HL-60/S4 treated with phorbol 12-myristate 13-acetate at 8.2 ng/mL for 4 days and 3 days (cell line): Measurements from ENCODE around the gene LYPD6.
"Not testable (repeated sequence)": the region's sequence is repeated elsewhere in the genome, so short reads cannot be mapped to it uniquely, and the experiment has no call there.

Experiments
- in situ Hi-C: fragments of 300-500 bp; cut with MboI; formaldehyde crosslinking; loops from 2 replicates; pipeline ENCODE4 v1.15.0; 2022; ENCODE audit warnings: low sequenced_read_pairs

LYPD6 gene

DNA sequence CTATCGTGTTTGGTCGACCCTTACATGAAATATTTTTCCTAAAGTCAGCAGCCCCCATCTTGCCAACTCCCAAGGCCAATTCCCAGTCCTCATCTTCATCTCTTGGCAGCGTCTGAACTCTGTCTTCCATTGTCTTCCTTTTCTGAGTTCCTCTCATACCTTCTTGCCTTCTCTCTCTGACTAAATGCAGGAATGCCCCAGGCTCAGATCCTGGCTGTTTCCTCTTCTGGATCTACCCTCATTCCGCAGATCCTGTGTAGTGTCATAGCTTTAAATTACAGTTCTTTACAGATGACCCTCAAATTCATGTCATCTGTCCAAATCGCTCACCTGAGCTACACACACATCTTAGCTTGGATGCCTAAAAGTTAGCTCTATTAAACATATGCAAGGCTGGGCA is 162.5 kb downstream of the LYPD6 start:
- in situ Hi-C loops = no loop called here

DNA sequence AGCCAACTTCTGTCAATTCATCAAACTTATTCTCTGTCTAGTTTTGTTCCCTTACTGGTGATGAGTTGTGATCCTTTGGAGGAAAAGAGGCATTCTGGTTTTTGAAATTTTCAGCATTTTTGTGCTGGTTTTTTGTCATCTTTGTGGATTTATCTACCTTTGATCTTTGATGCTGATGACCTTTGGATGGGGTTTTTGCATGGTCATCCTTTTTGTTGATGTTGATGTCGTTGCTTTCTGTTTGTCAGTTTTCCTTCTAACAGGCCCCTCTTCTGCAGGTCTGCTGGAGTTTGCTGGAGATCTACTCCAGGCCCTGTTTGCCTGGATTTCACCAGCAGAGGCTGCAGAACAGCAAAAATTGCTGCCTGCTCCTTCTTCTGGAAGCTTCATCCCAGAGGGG is 168.8 kb downstream of the LYPD6 start:
- in situ Hi-C loops = not testable (repeated sequence)

DNA sequence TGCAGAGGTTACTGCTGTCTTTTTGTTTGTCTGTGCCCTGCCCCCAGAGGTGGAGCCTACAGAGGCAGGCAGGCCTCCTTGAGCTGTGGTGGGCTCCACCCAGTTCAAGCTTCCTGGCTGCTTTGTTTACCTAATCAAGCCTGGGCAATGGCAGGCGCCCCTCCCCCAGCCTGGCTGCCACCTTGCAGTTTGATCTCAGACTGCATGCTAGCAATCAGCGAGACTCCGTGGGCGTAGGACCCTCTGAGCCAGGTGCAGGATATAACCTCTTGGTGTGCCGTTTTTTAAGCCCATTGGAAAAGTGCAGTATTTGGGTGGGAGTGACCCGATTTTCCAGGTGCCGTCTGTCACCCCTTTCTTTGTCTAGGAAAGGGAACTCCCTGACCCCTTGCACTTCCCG is 176.4 kb downstream of the LYPD6 start:
- in situ Hi-C loops = not testable (repeated sequence)

DNA sequence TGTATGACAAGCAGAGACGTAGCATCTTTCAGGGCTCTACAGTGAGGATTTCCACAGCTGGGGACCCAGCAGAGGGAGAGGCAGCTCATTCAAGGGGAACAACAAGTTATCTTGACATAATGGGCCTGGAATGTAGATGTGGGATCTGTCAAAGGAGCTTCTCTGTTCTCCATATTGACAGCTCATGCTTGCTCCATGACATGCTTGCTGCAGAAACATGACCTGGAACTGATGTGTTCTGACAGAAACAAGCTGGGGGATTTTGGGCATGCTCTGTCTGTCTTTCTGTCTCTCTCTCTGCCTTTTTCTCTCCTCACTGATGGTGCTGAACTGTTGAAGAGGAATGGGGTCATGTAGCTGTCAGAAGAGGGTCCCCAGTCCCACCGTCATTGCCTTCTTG is 177.6 kb downstream of the LYPD6 start:
- in situ Hi-C loops = no loop called here

DNA sequence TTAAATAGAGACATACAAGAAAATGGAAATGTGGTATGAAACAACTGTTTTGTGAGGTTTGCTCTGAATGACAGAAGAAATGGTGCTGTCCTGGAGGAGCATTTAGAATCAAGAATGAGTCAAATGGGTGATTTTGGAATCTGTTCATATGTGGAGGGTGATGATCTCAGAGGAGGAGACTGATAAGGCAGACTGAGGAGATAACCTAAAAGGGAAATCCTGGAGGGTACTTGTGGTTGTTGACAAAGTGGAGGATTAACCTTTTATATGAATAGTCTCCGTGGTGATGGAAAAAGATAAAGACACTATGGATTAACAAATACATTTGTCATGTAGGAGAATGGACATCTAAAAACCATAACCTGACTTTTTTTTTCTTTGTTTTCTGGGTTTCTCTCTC is 183.1 kb downstream of the LYPD6 start:
- in situ Hi-C loops = no loop called here
